ENCODE results near the gene GART. TPM values are rescaled to one million over a fixed set of nuclear protein-coding genes. Genes with fewer than 3 reads are reported as not detected.

The GART gene
- total RNA-seq, 2 donors from 2014 or later = 52.7 to 100 TPM

DNA sequence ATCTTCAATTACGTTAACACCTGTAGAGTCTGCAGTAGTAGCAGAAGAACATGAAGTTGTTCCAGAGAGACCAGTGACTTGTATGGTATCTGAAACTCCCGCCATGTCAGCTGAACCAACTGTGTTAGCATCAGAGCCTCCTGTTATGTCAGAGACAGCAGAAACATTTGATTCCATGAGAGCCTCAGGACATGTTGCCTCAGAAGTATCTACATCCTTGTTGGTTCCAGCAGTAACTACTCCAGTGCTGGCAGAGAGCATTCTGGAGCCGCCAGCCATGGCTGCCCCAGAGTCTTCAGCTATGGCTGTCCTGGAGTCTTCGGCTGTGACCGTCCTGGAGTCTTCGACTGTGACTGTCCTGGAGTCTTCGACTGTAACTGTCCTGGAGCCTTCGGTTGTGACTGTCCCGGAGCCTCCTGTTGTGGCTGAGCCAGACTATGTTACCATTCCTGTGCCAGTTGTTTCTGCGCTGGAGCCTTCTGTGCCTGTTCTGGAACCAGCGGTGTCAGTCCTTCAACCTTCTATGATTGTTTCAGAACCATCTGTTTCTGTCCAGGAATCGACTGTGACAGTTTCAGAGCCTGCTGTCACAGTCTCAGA lies 11.2 kb upstream of the GART start:
- TF ChIP-seq, protein P1, sequence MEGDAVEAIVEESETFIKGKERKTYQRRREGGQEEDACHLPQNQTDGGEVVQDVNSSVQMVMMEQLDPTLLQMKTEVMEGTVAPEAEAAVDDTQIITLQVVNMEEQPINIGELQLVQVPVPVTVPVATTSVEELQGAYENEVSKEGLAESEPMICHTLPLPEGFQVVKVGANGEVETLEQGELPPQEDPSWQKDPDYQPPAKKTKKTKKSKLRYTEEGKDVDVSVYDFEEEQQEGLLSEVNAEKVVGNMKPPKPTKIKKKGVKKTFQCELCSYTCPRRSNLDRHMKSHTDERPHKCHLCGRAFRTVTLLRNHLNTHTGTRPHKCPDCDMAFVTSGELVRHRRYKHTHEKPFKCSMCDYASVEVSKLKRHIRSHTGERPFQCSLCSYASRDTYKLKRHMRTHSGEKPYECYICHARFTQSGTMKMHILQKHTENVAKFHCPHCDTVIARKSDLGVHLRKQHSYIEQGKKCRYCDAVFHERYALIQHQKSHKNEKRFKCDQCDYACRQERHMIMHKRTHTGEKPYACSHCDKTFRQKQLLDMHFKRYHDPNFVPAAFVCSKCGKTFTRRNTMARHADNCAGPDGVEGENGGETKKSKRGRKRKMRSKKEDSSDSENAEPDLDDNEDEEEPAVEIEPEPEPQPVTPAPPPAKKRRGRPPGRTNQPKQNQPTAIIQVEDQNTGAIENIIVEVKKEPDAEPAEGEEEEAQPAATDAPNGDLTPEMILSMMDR (IDR thresholded peaks at IDR 0.05) = no peak

DNA sequence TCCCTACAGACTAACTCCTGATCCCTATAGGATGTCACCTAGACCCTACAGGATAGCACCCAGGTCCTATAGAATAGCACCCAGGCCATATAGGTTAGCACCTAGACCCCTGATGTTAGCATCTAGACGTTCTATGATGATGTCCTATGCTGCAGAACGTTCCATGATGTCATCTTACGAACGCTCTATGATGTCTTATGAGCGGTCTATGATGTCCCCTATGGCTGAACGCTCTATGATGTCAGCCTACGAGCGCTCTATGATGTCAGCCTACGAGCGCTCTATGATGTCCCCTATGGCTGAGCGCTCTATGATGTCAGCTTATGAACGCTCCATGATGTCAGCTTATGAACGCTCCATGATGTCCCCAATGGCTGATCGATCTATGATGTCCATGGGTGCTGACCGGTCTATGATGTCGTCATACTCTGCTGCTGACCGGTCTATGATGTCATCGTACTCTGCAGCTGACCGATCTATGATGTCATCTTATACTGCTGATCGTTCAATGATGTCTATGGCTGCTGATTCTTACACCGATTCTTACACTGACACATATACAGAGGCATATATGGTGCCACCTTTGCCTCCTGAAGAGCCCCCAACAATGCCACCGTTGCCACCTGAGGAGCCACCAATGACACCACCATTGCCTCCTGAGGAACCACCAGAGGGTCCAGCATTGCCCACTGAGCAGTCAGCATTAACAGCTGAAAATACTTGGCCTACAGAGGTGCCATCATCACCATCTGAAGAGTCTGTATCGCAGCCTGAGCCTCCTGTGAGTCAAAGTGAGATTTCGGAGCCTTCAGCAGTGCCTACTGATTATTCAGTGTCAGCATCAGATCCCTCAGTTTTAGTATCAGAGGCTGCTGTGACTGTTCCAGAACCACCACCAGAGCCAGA lies 10.4 kb upstream of the GART start:
- H3K27ac ChIP-seq = no peak overlapping the region
- H3K4me1 ChIP-seq = no peaks in the 10 kb centered on the region
- H3K9me3 ChIP-seq = no peaks in the 10 kb centered on the region
- no peak overlapping the region for H3K4me3 ChIP-seq
- no peaks in the 10 kb centered on the region for H3K27me3 ChIP-seq
- H3K36me3 ChIP-seq = peaks cover 35% of the 10 kb centered on the region
- TF ChIP-seq, protein P1 (IDR thresholded peaks at IDR 0.05) = no peak
- DNase-seq = no peak
- H3K9ac ChIP-seq (ENCODE audit: low read depth in 2 of 2, low read length in 2 of 2) = no peak overlapping the region
- intact Hi-C loops (cut with DNase I) = no loop called here

More for the DNA sequence above, 11.2 kb upstream of the GART start:
- intact Hi-C loops (cut with DNase I) = no loop called here
- H3K9me3 ChIP-seq = no peaks in the 10 kb centered on the region
- no peaks in the 10 kb centered on the region for H3K4me1 ChIP-seq
- H3K27me3 ChIP-seq = no peaks in the 10 kb centered on the region
- H3K36me3 ChIP-seq = peaks cover 36% of the 10 kb centered on the region
- no peak overlapping the region for H3K9ac ChIP-seq (ENCODE audit: low read depth in 2 of 2, low read length in 2 of 2)
- no peak overlapping the region for H3K27ac ChIP-seq
- H3K4me3 ChIP-seq = no peak overlapping the region
- DNase-seq = no peak

DNA sequence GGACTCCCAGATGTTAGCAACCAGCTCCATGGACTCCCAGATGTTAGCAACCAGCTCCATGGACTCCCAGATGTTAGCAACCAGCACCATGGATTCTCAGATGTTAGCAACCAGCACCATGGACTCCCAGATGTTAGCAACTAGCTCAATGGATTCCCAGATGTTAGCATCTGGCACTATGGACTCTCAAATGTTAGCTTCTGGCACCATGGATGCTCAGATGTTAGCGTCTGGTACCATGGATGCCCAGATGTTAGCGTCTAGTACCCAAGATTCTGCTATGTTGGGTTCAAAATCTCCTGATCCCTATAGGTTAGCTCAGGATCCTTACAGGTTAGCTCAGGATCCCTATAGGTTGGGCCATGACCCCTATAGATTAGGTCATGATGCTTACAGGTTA lies 9.7 kb upstream of the GART start:
- Histone ChIP-seq H3K9ac (ENCODE audit: low read depth in 2 of 2, low read length in 2 of 2) (no peak overlapping the region), H3K4me3 (no peak overlapping the region), H3K27me3 (no peaks in the 10 kb centered on the region), H3K4me1 (no peaks in the 10 kb centered on the region), H3K9me3 (no peaks in the 10 kb centered on the region), H3K27ac (no peak overlapping the region), H3K36me3 (peaks cover 32% of the 10 kb centered on the region)
- no peak for DNase-seq
- intact Hi-C loops (cut with DNase I) = no loop called here
- TF ChIP-seq, protein P1 (IDR thresholded peaks at IDR 0.05) = no peak

DNA sequence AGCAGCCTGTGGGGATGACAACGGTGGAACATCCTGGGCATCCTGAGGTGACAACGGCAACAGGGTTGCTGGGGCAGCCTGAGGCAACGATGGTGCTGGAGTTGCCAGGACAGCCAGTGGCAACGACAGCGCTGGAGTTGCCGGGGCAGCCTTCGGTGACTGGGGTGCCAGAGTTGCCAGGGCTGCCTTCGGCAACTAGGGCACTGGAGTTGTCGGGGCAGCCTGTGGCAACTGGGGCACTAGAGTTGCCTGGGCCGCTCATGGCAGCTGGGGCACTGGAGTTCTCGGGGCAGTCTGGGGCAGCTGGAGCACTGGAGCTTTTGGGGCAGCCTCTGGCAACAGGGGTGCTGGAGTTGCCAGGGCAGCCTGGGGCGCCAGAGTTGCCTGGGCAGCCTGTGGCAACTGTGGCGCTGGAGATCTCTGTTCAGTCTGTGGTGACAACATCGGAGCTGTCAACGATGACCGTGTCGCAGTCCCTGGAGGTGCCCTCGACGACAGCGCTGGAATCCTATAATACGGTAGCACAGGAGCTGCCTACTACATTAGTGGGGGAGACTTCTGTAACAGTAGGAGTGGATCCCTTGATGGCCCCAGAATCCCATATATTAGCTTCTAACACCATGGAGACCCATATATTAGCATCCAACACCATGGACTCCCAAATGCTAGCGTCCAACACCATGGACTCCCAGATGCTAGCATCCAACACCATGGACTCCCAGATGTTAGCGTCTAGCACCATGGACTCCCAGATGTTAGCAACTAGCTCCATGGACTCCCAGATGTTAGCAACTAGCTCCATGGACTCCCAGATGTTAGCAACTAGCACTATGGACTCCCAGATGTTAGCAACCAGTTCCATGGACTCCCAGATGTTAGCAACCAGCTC lies 9.1 kb upstream of the GART start:
- TF ChIP-seq, protein P1 (IDR thresholded peaks at IDR 0.05) = no peak
- peaks cover 32% of the 10 kb centered on the region for H3K36me3 ChIP-seq
- H3K9ac ChIP-seq (ENCODE audit: low read depth in 2 of 2, low read length in 2 of 2) = no peak overlapping the region
- intact Hi-C loops (cut with DNase I) = no loop called here
- H3K4me1 ChIP-seq = no peaks in the 10 kb centered on the region
- DNase-seq = no peak
- H3K4me3 ChIP-seq = no peak overlapping the region
- H3K27me3 ChIP-seq = no peaks in the 10 kb centered on the region
- H3K9me3 ChIP-seq = no peaks in the 10 kb centered on the region
- no peak overlapping the region for H3K27ac ChIP-seq
